Hematopoietic multipotent progenitor cell treated with erythropoietin and hydrocortisone succinate and interleukin-3 and kit ligand, for 4 days (in vitro differentiated cells): ENCODE measurements around the gene LDLR.

Experiments
- DNase-seq: peaks from one replicate; pipeline ENCODE4 v3.0.0-alpha.2; 2015

Gene LDLR

DNA sequence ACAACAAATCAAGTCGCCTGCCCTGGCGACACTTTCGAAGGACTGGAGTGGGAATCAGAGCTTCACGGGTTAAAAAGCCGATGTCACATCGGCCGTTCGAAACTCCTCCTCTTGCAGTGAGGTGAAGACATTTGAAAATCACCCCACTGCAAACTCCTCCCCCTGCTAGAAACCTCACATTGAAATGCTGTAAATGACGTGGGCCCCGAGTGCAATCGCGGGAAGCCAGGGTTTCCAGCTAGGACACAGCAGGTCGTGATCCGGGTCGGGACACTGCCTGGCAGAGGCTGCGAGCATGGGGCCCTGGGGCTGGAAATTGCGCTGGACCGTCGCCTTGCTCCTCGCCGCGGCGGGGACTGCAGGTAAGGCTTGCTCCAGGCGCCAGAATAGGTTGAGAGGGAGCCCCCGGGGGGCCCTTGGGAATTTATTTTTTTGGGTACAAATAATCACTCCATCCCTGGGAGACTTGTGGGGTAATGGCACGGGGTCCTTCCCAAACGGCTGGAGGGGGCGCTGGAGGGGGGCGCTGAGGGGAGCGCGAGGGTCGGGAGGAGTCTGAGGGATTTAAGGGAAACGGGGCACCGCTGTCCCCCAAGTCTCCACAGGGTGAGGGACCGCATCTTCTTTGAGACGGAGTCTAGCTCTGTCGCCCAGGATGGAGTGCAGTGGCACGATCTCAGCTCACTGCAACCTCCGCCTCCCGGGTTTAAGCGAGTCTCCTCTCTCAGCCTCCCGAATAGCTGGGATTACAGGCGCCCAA lies at the start of gene LDLR:
Gene LDLR (plus strand): TSS at position 210 of the 760 bp plus-strand sequence. CDS start 86 bp downstream, at position 296.
- DNase-seq = peak; percentile 99

DNA sequence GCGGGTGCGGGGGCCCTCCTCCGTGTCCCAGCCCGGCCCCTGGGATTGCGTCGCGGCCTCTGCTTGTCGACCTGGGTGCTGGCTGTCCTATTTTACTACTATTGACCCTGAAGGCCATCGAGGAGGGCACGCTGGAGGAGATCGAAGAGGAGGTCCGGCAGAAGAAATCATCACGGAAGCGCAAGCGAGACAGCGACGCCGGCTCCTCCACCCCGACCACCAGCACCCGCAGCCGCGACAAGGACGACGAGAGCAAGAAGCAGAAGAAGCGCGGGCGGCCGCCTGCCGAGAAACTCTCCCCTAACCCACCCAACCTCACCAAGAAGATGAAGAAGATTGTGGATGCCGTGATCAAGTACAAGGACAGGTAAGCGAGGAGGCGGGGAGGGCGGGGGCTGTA lies 48.1 kb upstream of the LDLR start:
- no peak for DNase-seq

DNA sequence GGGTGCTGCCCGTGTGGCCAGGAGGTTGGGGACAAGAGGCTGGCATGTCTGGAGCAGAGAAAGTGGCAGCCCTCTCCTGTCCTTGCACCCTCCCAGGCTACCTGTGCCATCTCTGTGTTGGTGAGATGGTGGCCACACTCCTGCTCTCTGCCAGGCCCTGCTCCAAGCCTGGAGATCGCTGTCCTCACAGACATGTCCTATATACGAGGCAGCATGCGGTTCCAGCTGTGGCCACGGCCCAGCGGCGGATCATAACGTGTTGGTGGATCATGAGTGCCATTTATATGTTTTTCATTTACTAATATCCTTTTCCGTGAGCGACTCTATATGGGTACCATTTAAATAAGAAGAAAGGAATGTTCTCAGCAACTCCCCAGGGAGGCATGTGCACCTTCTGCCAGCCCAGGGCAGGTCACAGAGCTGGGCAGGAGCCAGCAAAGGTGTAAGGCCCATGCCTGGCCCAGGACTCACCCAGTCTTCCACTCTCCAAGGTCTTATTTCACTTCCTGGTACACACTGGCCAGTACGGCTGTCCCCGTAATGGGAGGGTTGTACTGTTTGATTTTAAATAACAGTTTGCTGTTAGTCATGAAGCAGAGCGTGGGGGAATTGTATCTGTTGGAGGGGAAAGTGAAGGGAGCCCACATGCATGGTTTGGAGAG lies 47.2 kb upstream of the LDLR start:
- DNase-seq = no peak

DNA sequence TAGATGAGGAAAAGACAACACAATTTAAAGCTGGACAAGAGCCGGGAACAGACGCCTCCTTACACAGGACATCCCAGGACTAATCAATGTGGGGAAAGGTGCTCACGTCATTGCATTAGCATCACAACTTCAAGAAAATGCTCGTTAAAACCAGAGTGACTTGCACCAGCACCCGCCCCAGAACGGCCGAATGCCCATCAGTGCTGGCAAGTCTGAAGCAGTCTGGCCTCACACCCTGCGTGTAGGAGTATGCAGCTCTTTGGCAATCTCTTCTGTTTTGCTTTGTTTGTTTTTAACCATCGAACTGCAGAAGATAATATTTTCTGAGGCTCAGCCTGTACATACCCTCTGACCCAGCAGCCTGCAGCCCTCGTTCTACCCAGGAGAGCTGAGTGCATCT lies 44.8 kb upstream of the LDLR start:
- no peak for DNase-seq

DNA sequence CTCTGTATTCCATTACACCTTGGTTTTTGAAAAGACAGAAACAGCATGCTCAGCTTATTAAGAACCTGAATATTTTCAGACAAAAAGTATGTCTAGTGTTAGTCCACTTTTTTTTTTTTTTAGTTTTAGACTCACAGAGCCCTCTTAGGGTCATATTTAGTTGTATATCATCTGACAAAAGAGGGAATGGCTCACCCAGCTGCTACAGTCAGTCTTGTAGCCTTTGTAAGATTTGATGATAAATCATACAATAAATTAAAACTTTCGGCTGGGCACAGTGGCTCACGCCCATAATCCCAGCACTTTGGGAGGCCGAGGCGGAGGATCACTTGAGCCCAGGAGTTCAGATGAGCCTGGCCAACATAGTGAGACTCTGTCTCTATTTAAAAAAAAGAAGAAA lies 43.7 kb upstream of the LDLR start:
- DNase-seq = no peak

DNA sequence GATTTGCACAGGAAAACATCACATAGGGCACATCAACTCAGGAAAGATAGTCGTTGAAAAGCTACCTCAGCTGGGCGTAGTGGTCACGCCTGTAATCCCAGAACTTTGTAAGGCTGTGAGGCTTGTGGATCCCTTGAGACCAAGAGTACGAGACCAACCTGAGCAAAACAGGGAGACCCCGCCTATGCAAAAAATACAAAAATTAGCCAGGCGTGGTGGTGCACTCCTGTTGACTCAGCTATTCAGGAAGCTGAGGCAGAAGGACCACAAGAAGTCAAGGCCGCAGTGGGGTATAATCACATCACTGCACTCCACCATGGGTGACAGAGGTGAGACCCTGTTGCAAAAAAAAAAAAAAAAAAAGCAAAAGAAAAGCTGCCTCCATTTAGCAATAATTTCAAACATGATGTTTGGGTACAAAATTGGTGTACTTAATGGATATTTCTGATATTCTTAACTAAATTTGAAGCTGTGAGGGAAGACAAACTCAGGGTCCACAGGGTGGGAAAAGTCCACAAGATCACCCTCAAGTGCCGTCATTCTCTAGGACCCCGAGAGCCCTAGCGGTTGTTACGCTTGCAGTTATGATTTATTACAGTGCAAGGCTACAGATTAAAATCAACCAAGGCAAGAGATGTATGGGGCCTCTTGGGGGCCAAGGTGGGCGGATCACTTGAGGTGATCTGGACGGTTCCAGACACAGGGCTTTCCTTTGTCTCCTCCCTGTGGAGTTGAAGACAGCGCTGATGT lies 42.5 kb upstream of the LDLR start:
- DNase-seq = no peak

DNA sequence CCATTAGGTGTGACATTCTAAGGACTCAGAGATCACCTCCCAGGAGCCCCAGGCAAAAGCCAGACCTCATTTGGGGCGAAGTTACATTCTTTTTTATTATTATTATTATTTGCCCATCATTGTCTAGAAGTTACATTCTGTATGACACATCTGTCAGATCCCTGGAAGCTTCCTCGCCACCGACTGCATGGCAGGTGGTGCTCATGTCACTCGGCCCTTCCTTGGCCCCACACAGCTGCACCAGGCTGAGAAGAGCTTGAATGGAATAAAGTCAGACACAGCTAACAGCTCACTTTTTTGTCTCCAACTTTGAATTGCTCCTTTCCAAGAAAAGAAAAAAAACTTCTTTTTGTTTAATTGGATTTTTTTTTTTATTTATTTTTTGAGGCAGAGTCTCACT lies 41.4 kb upstream of the LDLR start:
- no peak for DNase-seq

DNA sequence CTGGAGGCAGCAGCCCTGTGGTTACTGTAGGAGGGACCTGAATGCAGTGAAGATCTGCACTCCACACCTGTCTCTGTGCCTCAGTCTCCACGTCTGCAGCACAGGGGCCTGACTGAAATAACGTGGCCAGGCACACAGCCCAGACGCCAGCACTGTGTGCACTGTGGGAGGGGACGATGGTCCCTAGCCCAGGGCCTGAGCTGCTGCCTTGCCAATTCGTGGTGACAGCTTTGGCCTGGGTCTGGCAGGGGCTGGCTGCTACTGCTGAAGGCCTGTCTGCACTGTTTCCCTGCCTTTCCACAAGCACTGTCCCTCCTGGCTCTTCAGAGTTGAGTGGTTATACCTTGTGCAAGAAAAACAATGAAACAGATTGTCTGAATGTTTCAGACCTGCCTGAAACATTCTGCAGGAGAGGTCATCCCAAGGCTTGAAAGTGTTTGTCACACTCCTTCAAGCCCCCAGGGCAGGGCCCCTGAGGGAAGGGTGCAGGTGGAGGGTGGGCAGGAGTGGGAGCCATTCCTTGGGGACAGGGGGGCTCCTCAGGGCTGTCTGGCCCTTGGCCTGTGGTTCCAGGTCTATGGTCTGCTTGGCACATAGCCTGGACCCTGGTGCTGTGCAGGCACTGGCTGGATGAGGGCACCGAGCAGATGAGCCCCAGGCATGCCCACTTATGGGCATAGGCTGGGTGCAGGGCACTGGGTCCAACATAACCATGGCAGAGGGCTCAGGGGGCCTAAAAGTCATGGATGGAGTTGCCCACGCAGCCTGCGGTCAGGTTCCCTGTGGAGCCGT lies 38.7 kb upstream of the LDLR start:
- DNase-seq = no peak

DNA sequence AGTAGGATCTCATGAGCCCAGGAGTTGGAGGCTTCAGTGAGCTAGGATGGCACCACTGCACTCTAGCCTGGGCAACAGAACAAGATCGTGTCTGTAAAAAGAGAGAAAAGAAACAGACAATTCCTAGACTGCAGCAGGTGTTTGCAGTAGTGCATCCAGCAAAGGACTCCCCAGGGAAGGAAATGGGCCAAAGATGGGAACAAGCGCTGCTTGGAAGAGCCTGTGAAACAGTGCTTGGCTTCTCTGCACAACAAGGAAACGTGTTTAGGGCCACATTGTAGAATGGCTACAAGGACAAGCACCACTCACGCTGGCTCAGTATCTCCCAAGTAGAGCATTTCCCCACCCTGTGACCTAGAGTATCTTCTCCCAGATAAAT lies 35.5 kb upstream of the LDLR start:
- no peak for DNase-seq

DNA sequence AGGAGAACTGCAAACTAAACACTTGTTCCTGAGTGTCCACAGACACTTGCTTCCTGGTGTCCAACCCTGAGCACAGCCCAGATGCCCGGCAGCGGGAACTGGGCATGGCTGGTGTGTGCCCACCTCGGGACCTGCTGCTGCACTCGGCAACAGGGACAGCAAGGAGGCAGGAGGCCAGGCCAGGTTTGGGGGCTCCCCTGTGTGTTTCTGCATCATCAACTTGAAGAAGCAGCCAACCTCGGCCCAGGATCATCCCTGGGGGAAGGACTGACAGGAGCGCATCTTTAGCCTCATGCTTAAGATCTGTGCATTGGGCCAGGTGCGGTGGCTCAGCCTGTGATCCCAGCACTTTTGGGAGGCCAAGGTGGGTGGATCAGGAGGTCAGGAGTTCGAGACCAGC lies 35.1 kb upstream of the LDLR start:
- no peak for DNase-seq

DNA sequence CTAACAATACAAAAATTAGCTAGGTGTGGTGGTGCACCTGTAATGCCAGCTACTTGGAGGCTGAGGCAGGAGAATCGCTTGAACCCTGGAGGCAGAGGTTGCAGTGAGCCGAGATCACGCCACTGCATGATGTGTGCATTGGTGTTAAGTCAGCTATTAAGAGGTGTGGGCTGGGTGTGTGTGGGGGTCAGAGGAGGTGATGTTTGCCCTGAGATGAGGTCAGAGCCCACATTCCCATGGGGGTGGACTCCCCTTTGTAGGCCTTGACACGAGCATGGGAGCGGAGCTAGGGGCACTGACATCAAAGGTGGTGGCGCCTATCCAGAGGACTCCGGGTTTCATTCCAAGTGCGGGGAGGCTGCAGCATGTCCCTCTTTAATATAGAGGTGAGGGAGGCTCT lies 34.6 kb upstream of the LDLR start:
- DNase-seq = no peak

DNA sequence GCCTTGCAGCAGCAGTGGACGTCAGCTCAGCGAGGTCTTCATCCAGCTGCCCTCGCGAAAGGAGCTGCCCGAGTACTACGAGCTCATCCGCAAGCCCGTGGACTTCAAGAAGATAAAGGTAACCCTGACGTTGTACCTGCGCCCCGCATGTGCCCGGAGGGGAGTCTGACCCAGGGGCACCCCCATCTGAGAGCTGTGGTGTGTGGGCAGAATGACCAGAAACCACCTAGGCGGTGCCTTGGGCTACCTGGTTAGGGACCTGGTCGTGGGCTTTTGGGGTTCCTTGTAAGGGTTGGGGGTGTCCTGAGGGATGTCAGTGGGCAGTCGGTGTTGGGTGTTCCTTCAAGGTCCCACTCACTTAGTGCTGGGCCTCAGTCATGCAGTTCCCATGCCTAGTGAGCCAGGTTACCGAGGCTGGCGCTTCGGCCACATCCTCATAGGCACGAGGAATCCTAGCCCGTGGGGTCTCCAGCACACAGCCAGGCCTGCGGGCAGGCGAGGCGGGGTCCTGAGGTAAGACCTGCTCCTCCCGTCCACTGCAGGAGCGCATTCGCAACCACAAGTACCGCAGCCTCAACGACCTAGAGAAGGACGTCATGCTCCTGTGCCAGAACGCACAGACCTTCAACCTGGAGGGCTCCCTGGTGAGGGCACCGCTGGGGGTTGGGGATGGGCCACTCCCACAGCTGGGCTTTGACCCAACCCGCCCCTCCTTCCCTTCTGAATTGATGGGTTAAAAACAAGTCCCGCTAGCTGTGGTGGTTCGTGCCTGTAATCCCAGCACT lies 30.8 kb upstream of the LDLR start:
- no peak for DNase-seq

DNA sequence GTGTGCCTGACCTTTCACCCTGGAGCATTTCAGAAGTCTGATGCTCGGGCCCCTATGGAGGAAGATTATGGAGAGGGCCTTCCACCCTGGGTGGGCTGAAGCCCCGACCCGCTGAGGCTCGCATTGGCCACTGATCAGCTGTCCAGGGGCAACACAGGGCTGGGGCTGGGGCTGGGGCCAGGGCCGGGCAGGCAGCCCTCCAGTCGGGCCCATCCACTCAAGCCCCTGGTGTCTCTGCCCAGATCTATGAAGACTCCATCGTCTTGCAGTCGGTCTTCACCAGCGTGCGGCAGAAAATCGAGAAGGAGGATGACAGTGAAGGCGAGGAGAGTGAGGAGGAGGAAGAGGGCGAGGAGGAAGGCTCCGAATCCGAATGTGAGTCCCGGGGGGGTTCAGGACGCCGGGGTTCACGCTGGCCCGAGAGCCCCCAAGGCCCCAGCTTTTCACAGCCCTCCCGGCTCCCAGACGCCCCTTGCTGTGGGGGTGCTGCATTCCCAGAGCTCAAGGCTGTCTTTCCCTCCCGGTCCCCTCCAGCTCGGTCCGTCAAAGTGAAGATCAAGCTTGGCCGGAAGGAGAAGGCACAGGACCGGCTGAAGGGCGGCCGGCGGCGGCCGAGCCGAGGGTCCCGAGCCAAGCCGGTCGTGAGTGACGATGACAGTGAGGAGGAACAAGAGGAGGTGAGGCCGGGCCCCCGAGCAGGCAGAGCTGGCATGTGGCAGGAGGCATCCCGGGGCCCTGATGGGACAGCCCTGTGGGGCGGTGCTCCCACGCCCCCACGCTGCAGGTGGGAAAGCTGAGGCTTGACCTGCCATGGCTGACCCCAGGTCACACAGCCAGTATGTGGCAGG lies 29.5 kb upstream of the LDLR start:
- no peak for DNase-seq

DNA sequence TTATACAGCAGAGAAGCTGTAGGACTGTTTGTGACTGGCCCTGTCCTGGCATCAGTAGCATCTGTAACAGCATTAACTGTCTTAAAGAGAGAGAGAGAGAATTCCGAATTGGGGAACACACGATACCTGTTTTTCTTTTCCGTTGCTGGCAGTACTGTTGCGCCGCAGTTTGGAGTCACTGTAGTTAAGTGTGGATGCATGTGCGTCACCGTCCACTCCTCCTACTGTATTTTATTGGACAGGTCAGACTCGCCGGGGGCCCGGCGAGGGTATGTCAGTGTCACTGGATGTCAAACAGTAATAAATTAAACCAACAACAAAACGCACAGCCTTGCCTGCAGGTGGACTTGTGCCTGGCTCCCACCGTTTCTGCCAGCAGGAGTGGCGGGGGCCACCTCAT lies 27.3 kb upstream of the LDLR start:
- DNase-seq = no peak

DNA sequence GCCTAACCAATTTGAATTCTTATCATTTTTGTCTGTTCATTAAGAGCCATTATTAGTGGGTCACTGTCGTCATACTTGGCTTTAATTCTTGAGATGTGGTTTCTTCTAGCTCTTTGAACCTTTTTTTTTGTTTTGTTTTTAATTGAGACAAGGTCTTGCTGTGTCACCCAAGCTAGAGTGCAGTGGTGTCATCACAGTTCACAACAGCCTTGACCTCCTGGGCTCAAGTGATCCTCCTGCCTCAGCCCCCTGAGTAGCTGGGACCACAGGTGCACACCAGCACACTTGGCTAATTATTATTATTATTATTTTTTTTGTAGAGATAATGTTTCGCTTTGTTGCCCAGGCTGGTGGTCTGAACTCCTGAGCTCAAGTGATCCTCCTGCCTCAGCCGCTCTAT lies 25.8 kb upstream of the LDLR start:
- no peak for DNase-seq

DNA sequence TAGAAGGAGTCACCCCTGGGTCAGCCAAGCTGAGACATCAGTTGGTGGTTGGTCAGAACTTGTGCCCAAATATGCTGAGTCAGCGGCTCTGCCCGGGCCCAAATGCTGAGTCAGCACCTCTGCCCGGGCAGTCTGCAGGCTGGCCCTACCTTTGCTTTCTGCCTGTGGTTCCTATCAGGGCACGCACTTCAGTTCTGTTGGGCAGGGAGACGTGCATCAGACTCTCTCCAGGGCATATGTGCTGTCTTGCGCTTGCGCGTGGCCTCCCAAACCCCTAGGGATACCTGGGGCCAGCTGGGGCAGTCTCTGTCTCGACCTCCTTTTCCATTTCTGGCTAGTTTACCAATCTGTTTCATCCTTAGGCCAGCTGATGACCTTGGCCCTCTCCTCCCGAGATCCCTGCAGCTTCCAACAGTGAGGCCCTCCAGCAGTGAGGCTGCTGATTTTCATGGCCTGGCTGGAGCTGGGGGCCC lies 24.4 kb upstream of the LDLR start:
- DNase-seq = peak; percentile 54

DNA sequence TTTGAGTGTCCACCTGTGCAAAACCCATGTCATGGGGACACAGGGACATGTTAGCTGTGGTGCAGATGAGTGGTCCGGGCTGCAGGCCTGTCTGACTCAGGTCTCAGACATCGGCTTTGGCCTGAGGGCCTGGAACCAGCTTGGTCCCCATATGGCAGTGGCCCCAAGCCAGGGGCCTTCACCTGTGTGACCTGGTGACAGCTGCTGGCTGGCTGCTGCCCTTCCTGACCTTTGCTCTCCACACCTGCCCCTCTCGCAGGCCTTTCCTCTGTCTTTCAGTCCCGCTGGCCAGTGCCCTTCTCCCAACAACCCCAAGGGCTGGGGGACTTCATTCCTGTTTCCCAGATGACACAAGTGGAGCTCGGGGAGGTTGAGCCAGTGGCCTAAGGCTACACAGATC lies 22.9 kb upstream of the LDLR start:
- DNase-seq = no peak

DNA sequence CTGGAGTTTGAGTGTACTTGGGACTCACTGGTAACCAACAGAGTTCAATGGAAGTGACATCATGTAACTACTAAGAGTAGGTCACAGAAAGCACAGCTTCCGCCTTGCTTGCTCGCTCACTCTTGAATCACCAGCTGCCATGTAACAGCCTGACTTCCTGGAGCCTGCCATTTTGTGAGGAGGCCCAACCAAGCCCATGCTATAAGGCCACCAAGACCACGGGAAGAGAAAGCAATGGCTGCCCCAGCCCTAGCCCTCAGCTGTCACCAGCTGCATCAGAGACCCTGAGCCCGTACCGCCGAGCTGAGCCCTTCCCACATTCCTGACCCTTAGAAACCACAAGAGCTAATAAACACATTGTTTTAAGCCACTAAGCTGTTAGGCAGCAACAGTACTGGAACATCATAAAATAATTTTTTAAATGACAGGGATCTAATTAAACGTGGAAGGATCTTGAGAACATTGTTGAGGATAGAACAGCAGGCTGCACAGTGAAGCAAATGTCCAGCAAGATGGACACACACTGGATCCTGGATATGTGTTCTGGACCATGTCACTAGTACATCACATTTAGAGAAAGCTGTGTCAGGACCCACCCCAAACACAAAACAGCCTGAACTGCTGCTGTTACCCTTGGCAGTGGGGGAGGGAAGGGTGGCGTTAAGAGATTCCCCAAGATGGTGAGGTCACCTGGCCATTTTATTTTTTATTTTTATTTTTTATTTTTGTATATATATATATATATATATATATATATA lies 21.7 kb upstream of the LDLR start:
- no peak for DNase-seq

DNA sequence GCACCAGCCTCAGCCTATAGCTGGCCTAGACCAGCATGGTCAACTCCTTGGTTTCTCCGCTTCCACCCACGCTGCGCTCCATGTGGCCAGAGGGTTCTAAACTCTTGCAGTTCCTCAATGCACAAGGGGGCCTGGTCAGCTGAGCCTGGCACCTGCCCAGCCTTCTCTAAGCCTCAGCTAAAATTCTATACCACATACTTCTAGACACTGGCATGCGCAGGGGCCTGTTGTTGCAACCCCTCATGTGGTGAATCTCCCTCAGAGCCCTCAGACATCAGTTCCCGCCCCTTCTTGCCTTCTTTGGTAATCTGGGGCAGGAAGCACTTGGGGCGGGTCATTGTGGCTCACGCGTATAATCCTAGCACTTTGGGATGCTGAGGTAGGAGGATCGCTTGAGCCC lies 19.7 kb upstream of the LDLR start:
- DNase-seq = peak; percentile 67

DNA sequence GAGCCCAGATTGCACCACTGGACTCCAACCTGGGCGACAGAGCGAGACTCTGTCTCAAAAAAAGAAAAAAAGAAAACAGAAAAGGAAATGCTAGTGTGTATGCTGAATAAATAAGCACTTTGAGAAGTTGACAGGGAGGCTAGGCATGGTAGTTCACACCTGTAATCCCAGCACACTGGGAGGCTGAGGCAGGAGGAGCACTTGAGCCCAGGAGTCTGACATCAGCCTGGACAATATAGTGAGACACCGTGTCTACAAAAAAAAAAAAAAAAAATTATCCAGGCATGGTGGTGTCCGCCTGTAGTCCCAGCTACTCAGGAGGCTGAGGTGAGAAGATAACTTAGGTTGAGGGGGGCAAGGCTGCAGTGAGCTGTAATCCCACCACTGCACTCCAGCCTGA lies 19.1 kb upstream of the LDLR start:
- no peak for DNase-seq

DNA sequence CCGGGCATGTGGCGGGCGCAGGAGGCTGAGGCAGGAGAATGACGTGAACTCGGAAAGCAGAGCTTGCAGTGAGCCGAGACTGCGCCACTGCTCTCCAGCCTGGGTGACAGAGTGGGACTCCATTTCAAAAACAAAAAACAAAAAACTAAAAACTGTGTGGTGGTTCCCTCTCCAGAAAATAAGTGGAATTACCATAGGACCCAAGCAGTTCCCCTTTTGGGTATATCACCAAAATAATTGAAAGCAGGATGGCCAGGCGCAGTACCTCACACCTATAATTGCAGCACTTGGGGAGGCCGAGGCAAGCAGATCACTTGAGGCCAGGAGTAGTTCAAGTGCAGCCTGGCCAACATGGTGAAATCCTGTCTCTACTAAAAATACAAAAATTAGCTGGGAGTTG lies 15.7 kb upstream of the LDLR start:
- no peak for DNase-seq
